HL-60 (cell line): ENCODE results near the gene SLC27A5.

ENCODE experiments used
- DNase-seq, 2 experiments: peaks; one replicate each; pipeline ENCODE4 v3.0.0-alpha.2; 2010 to 2020; ENCODE audit warnings: low read depth in 1 of 2, low spot score in 1 of 2
- H3K27ac ChIP-seq: fragments of 250-450 bp; sonication (Bioruptor Pico); replicated peaks from 2 replicates; pipeline ENCODE4 v1.5.1; 2020; ENCODE audit warnings: mild to moderate bottlenecking, moderate library complexity
- H3K27me3 ChIP-seq: fragments of 250-450 bp; sonication (Bioruptor Pico); 2 replicates; pipeline ENCODE4 v1.5.1; 2021; ENCODE audit warnings: mild to moderate bottlenecking, moderate library complexity; ENCODE audit not compliant: insufficient read depth, poor library complexity, severe bottlenecking
- H3K4me3 ChIP-seq: replicated peaks from 2 replicates; pipeline ENCODE4 v1.5.1; 2011; ENCODE audit warnings: mild to moderate bottlenecking, control low read depth, low read length; ENCODE audit not compliant: insufficient read depth
- GABPA ChIP-seq: IDR thresholded peaks from 2 replicates; pipeline ENCODE4 v1.6.1; 2012; ENCODE audit warnings: low read depth
- POLR2AphosphoS5 ChIP-seq: IDR thresholded peaks from 2 replicates; pipeline ENCODE4 v1.6.1; 2012; ENCODE audit warnings: low read depth
- SPI1 ChIP-seq: IDR thresholded peaks from 2 replicates; pipeline ENCODE4 v1.6.1; 2012; ENCODE audit warnings: low read depth, mild to moderate bottlenecking, borderline replicate concordance
- TF ChIP-seq, protein P1 (sequence below): IDR thresholded peaks from 2 replicates; pipeline ENCODE4 v1.6.1; 2012; ENCODE audit warnings: low read depth; ENCODE audit not compliant: insufficient replicate concordance
- TF ChIP-seq, protein P2 (sequence below): IDR thresholded peaks from one replicate; pipeline ENCODE4 v1.5.1; 2011; ENCODE audit warnings: low read length, control low read depth, inconsistent platforms; ENCODE audit not compliant: insufficient read depth

Gene SLC27A5

DNA sequence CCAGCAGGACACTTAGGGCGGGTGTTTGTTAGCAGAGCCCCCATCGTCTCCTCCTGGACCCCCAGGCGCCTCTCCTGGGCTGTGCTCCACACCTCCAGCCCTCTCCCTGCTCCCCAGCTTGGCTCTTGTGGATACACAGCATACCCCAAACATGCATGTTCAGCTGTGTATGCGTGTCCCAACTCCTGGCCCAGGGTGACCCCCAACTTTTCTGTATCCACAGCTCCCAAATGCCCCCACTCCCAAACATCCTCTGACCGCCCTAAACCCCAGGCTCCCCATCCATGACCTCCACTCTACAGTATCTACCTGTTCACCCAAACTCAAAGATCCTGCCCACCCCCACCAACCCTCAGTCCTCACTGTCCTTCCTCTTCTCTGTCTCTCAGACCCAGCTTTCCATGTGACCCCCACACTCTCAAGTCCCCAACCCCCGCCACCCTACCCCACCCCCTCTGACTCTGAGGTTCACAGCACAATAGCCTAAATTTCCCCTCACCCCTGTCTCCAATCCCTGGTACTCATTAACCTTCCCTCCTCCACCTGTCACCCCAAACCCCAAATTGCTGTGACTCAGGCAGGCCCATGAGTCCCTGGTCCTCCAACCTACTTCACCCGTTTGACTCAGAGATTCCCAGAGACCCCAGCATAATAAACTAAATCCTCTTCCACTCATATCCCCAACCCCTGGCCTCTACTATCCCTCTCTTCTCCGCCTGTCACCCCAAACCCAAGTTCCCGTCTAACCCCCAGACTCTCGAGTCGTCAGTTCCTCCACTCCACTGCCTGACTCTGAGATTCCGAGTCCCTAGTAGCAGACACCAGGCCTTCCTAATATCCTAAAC lies 45.7 kb upstream of the SLC27A5 start:
- Histone ChIP-seq H3K27me3 (no peaks in the 10 kb centered on the region), H3K4me3 (peak overlapping the region; percentile 89), H3K27ac (peak overlapping the region; percentile 90)
- no peak for DNase-seq
- TF ChIP-seq POLR2AphosphoS5 (no peak), SPI1 (no peak), GABPA (no peak)
- TF ChIP-seq, protein P1, sequence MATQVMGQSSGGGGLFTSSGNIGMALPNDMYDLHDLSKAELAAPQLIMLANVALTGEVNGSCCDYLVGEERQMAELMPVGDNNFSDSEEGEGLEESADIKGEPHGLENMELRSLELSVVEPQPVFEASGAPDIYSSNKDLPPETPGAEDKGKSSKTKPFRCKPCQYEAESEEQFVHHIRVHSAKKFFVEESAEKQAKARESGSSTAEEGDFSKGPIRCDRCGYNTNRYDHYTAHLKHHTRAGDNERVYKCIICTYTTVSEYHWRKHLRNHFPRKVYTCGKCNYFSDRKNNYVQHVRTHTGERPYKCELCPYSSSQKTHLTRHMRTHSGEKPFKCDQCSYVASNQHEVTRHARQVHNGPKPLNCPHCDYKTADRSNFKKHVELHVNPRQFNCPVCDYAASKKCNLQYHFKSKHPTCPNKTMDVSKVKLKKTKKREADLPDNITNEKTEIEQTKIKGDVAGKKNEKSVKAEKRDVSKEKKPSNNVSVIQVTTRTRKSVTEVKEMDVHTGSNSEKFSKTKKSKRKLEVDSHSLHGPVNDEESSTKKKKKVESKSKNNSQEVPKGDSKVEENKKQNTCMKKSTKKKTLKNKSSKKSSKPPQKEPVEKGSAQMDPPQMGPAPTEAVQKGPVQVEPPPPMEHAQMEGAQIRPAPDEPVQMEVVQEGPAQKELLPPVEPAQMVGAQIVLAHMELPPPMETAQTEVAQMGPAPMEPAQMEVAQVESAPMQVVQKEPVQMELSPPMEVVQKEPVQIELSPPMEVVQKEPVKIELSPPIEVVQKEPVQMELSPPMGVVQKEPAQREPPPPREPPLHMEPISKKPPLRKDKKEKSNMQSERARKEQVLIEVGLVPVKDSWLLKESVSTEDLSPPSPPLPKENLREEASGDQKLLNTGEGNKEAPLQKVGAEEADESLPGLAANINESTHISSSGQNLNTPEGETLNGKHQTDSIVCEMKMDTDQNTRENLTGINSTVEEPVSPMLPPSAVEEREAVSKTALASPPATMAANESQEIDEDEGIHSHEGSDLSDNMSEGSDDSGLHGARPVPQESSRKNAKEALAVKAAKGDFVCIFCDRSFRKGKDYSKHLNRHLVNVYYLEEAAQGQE, result no peak
- TF ChIP-seq, protein P2, sequence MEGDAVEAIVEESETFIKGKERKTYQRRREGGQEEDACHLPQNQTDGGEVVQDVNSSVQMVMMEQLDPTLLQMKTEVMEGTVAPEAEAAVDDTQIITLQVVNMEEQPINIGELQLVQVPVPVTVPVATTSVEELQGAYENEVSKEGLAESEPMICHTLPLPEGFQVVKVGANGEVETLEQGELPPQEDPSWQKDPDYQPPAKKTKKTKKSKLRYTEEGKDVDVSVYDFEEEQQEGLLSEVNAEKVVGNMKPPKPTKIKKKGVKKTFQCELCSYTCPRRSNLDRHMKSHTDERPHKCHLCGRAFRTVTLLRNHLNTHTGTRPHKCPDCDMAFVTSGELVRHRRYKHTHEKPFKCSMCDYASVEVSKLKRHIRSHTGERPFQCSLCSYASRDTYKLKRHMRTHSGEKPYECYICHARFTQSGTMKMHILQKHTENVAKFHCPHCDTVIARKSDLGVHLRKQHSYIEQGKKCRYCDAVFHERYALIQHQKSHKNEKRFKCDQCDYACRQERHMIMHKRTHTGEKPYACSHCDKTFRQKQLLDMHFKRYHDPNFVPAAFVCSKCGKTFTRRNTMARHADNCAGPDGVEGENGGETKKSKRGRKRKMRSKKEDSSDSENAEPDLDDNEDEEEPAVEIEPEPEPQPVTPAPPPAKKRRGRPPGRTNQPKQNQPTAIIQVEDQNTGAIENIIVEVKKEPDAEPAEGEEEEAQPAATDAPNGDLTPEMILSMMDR, result no peak

DNA sequence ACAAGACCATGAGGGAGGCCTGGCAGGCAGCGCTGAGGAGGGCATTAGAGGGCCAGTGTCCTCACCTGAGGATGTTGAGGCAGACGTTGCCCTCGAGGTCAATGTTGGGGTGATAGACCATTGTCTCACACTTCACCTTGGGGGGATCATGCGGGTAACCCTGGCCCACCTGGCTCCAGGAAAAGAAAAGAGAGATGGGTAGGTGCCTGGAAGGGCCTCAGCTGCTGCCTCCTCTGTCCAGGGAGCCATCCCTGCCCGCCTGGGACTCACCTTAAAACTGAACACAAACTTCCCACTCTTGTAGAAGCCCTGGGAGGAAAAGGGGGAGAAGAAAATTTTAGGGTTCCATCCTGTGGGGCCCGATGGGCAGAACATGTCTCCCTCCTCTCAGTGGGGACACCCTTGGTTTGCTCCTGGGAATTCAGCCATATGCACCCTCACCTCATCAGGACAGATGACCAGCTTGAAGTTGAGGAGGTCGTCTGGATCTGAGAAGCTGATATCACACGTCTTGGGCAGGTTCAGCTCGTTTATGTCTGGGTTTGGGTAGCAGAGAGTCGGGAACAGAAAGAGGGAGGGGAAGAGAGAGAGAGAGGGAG lies 44.9 kb upstream of the SLC27A5 start:
- H3K27me3 ChIP-seq, result no peaks in the 10 kb centered on the region
- H3K4me3 ChIP-seq, result peak overlapping the region; percentile 89
- H3K27ac ChIP-seq, result peak overlapping the region; percentile 90
- TF ChIP-seq GABPA (no peak), POLR2AphosphoS5 (no peak)
- TF ChIP-seq, protein P1, result no peak
- TF ChIP-seq, protein P2, result no peak
- no peak for DNase-seq

DNA sequence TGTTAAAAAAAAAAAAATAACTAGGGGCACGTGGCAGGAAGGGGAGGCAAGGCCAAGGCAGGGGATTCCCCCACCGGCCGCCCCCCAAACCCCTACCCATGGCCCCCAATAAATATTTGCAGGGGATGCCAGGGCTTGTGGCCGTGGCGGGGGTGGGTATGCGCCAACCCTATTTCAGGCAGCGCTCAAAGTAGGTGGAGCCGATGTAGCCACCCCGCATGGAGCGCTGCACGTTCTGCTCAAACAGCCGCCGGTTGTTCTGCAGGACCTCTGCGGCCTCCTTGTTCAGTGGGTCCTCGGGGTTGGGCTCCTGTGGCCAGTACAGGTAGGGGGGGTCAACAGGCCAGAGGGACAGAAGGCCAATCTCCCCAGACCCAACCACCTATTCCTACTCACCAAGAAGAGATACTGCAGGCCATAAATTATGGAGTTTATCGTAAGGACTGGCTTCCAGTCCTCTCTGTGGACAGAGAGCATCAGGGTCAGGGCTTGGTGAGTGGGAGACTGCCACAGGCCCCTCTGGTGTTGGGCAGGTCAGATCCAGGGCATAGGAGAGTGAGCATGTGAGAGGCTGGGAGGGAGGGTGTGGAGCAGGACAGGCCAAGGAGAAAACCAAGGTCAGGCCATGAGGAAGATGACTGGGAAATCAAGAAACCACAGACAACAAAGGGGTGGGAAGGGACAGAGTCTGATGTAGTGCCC lies 44.3 kb upstream of the SLC27A5 start:
- peak overlapping the region; percentile 90 for H3K27ac ChIP-seq
- no peak for DNase-seq
- H3K27me3 ChIP-seq, result no peaks in the 10 kb centered on the region
- TF ChIP-seq, protein P2, result no peak
- TF ChIP-seq, protein P1, result no peak
- TF ChIP-seq POLR2AphosphoS5 (no peak), GABPA (no peak), SPI1 (no peak)
- H3K4me3 ChIP-seq, result no peak overlapping the region
